Brain microvascular endothelial cell (primary cell): ENCODE results near the gene CCL24.
A peak's percentile ranks its signal among the peaks of the same experiment; 100 is the strongest.

Source experiments
- DNase-seq: peaks from one replicate; pipeline ENCODE4 v3.0.0-alpha.2; 2020
- H3K27ac ChIP-seq: fragments of 250-450 bp; sonication (Bioruptor Pico); 2 replicates; pipeline ENCODE4 v1.5.1; 2020; ENCODE audit warnings: mild to moderate bottlenecking, moderate library complexity
- H3K27me3 ChIP-seq: fragments of 250-450 bp; sonication (Bioruptor Pico); replicated peaks from 2 replicates; pipeline ENCODE4 v1.5.1; 2020; ENCODE audit warnings: mild to moderate bottlenecking
- H3K36me3 ChIP-seq: fragments of 250-450 bp; sonication (Bioruptor Pico); replicated peaks from 2 replicates; pipeline ENCODE4 v1.5.1; 2020; ENCODE audit warnings: mild to moderate bottlenecking
- H3K4me3 ChIP-seq: 2 replicates; pipeline ENCODE4 v1.5.1; 2011; ENCODE audit warnings: low read depth, mild to moderate bottlenecking, control low read depth, low read length, moderate library complexity
- in situ Hi-C: cut with HindIII; loops from 2 replicates; pipeline ENCODE4 v1.10.0; 2017; ENCODE audit warnings: low sequenced_read_pairs, low pct_ligation_motif_present
- TF ChIP-seq, protein P1 (sequence below): IDR thresholded peaks from 2 replicates; pipeline ENCODE4 v1.5.1; 2011; ENCODE audit warnings: low read depth, mild to moderate bottlenecking, moderate library complexity, low read length, control low read depth, inconsistent platforms; ENCODE audit errors: missing control alignments

Gene CCL24

GRCh38 chr7:75814407-75814947 lies 871 bp upstream of the CCL24 start:
- in situ Hi-C loops = no loop called here
- no peaks in the 10 kb centered on the region for H3K27me3 ChIP-seq
- TF ChIP-seq, protein P1, sequence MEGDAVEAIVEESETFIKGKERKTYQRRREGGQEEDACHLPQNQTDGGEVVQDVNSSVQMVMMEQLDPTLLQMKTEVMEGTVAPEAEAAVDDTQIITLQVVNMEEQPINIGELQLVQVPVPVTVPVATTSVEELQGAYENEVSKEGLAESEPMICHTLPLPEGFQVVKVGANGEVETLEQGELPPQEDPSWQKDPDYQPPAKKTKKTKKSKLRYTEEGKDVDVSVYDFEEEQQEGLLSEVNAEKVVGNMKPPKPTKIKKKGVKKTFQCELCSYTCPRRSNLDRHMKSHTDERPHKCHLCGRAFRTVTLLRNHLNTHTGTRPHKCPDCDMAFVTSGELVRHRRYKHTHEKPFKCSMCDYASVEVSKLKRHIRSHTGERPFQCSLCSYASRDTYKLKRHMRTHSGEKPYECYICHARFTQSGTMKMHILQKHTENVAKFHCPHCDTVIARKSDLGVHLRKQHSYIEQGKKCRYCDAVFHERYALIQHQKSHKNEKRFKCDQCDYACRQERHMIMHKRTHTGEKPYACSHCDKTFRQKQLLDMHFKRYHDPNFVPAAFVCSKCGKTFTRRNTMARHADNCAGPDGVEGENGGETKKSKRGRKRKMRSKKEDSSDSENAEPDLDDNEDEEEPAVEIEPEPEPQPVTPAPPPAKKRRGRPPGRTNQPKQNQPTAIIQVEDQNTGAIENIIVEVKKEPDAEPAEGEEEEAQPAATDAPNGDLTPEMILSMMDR = no peak
- H3K27ac ChIP-seq = no peak overlapping the region
- DNase-seq = peak; percentile 9
- no peaks in the 10 kb centered on the region for H3K36me3 ChIP-seq
- H3K4me3 ChIP-seq = no peak overlapping the region

- DNase-seq = peak; percentile 4
- H3K27me3 ChIP-seq = no peaks in the 10 kb centered on the region
- in situ Hi-C loops = no loop called here
- H3K36me3 ChIP-seq = no peaks in the 10 kb centered on the region
- no peak overlapping the region for H3K4me3 ChIP-seq
- H3K27ac ChIP-seq = no peak overlapping the region
- TF ChIP-seq, protein P1 = no peak
These were observed 522 bp downstream of the CCL24 start for GRCh38 chr7:75813084-75813483.

DNA sequence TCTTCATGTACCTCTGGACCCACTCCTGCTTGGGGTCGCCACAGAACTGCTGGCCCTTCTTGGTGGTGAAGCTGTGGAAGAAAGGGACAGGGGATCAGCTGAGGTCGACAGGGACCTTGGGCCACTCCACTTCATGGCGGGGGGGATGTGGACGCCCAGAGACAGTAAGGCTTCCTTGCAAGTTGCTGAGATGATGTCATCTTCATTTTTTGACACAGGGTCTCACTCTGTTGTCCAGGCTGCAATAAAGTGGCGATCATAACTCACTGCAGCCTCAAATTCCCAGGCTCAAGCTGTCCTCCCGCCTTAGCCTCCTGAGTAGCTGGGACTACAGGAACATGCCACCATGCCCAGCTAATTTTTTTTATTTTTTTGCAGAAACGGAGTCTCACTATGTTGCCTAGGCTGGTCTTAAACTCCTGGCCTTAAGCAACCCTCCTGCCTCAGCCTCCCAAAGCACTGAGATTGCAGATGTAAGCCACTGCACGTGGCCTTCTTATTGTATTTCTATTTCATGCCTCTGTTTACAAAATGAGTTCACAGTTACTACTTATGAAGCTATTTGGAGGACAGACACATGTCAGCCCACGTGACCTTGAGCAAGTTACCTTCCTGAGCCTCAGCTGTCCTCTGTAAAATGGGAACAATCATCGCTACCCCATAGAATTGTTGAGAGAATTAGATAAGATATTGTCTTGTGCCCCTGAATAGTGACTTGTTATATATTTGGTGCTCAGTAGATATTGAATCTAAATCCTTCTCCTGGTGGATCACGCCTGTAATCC lies 1.5 kb downstream of the CCL24 start:
- Histone ChIP-seq H3K27me3 (no peaks in the 10 kb centered on the region), H3K27ac (no peak overlapping the region), H3K36me3 (no peaks in the 10 kb centered on the region), H3K4me3 (no peak overlapping the region)
- in situ Hi-C loops = no loop called here
- no peak for DNase-seq
- TF ChIP-seq, protein P1 = no peak

- Histone ChIP-seq H3K4me3 (no peak overlapping the region), H3K27me3 (no peaks in the 10 kb centered on the region), H3K27ac (no peak overlapping the region), H3K36me3 (no peaks in the 10 kb centered on the region)
- TF ChIP-seq, protein P1 = no peak
- in situ Hi-C loops = no loop called here
- no peak for DNase-seq
These were observed 4.2 kb downstream of the CCL24 start for GRCh38 chr7:75809396-75809795.

DNA sequence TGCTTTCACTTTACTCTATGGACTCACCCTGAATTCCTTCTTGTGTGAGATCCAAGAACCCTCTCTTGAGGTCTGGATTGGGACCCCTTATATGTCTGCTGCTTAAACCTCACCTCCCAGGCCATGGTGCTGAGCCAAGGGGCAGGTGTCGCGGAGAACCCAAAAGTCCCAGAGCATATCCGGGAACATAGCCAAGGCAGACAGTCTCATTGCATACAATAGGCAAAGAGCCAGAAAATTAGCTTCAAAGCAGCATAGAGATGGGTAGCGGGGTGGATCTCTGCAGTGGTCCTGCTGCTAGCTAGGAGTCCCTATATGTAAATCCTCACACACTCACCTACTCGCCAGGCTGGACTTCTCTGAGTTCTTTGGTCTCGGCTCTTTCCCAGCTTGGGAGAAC lies 5.5 kb downstream of the CCL24 start:
- Histone ChIP-seq H3K36me3 (no peaks in the 10 kb centered on the region), H3K27ac (no peak overlapping the region), H3K27me3 (no peaks in the 10 kb centered on the region), H3K4me3 (no peak overlapping the region)
- TF ChIP-seq, protein P1 = no peak
- DNase-seq = no peak
- in situ Hi-C loops = no loop called here

- in situ Hi-C loops = no loop called here
- H3K4me3 ChIP-seq = no peak overlapping the region
- no peak for DNase-seq
- TF ChIP-seq, protein P1 = no peak
- no peaks in the 10 kb centered on the region for H3K36me3 ChIP-seq
- no peaks in the 10 kb centered on the region for H3K27me3 ChIP-seq
- H3K27ac ChIP-seq = no peak overlapping the region
These were observed 6.2 kb downstream of the CCL24 start for GRCh38 chr7:75807452-75807851.
